Mucosa of rectum (tissue), 2 donors: Measurements from ENCODE around the gene THOC5.

ENCODE experiments used
- H3K27ac ChIP-seq, 2 donors: one replicate each; pipeline ENCODE4 v1.7.0; 2013; ENCODE audit warnings: inconsistent platforms in 2 of 2, low read depth in 2 of 2, low read length in 2 of 2
- H3K27me3 ChIP-seq, 2 donors: one replicate each; pipeline ENCODE4 v1.7.0; 2013; ENCODE audit warnings: low read length in 2 of 2; ENCODE audit not compliant: control insufficient read depth in 2 of 2, insufficient read depth in 2 of 2
- H3K36me3 ChIP-seq, 2 donors: one replicate each; pipeline ENCODE4 v1.7.0; 2013; ENCODE audit warnings: low read length in 2 of 2; ENCODE audit not compliant: control insufficient read depth in 2 of 2, insufficient read depth in 2 of 2
- H3K4me1 ChIP-seq, 2 donors: one replicate each; pipeline ENCODE4 v1.7.0; 2013; ENCODE audit warnings: low read length in 2 of 2, mild to moderate bottlenecking in 1 of 2; ENCODE audit not compliant: control insufficient read depth in 2 of 2, insufficient read depth in 2 of 2
- H3K4me3 ChIP-seq, 2 donors: one replicate each; pipeline ENCODE4 v1.7.0; 2013; ENCODE audit warnings: low read length in 2 of 2
- H3K9ac ChIP-seq, 2 donors: one replicate each; pipeline ENCODE4 v1.7.0; 2013; ENCODE audit warnings: low read length in 2 of 2, low read depth in 1 of 2, mild to moderate bottlenecking in 1 of 2
- H3K9me3 ChIP-seq, 2 donors: one replicate each; pipeline ENCODE4 v1.7.0; 2013; ENCODE audit warnings: low read length in 2 of 2; ENCODE audit not compliant: control insufficient read depth in 2 of 2
- donor health status: healthy.
- donor health status: Normal muscosa, but diverticular disease.

The THOC5 gene

DNA sequence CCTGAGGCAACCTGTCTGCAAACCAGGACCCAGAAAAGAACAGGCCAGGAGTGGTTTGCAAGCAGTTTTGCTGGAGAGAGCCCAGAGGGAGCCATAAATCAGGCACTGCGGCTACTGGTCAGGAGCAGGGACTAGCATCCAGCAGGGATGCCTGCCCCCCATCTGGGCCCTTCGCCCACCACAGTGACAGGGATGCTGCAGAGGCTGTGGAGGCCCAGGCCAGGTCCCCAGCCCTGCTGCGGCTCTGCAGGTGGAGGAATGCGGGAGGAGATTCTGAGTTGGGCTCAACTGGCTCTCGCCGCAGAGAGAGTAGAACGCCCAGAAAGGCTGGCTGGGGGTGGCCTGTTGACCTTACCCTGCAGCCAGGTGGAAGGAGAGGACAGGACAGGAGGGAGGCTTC, 89.9 kb downstream of the THOC5 start:
- Histone ChIP-seq H3K4me1 (no peaks in the 10 kb centered on the region), H3K27me3 (peaks cover 4% of the 10 kb centered on the region in 2 donors), H3K9ac (no peak overlapping the region), H3K27ac (no peak overlapping the region), H3K9me3 (no peaks in the 10 kb centered on the region), H3K36me3 (no peaks in the 10 kb centered on the region), H3K4me3 (no peak overlapping the region)

GRCh38 chr22:29461263-29461662, 92.3 kb downstream of the THOC5 start:
- H3K27me3 ChIP-seq, result no peaks in the 10 kb centered on the region
- no peak overlapping the region for H3K27ac ChIP-seq
- H3K9ac ChIP-seq, result no peak overlapping the region
- no peaks in the 10 kb centered on the region for H3K9me3 ChIP-seq
- no peaks in the 10 kb centered on the region for H3K4me1 ChIP-seq
- no peak overlapping the region for H3K4me3 ChIP-seq
- no peaks in the 10 kb centered on the region for H3K36me3 ChIP-seq

DNA sequence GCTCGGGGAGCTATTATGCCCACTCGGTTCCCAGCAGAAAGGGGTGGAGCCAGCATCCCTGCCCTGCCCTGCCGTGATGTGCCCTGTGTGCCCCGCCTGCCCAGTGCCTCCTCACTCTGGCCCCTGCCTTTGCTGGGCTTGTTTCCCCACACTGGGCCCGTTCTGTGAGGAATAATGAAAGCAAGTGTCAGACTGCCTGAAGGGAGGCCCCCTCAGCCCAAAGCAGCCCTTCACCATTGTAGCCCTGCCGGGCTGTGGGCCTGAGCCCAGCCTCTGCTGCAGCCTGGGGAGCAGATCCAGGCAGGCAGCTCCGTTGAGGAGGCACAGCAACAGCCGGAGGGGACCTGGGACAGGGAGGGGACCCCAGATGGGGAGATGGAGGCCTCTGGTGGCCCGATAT, 93.8 kb downstream of the THOC5 start:
- no peaks in the 10 kb centered on the region for H3K9me3 ChIP-seq
- no peak overlapping the region for H3K4me3 ChIP-seq
- no peaks in the 10 kb centered on the region for H3K27me3 ChIP-seq
- no peaks in the 10 kb centered on the region for H3K36me3 ChIP-seq
- no peaks in the 10 kb centered on the region for H3K4me1 ChIP-seq
- no peak overlapping the region for H3K27ac ChIP-seq
- no peak overlapping the region for H3K9ac ChIP-seq

DNA sequence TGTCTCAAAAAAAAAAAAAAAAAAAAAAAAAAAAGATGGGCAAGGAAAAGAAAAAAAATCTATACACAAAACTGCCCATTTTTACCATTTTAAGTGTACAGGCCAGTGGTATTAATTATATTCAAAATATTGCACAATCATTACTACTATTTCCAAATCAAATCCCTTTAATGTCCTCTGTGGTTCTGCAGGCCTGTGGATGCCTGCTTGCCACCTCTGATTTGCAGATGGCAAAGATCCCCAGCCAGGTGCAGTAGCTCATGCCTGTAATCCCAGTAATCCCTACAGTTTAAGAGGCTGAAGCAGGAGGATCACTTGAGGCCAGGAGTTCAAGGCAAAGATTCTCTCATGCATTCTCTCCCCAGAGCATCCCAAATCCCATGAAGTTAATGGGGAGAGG, 95.0 kb downstream of the THOC5 start:
- no peaks in the 10 kb centered on the region for H3K27me3 ChIP-seq
- no peaks in the 10 kb centered on the region for H3K4me1 ChIP-seq
- no peak overlapping the region for H3K27ac ChIP-seq
- no peak overlapping the region for H3K4me3 ChIP-seq
- H3K9ac ChIP-seq, result no peak overlapping the region
- no peaks in the 10 kb centered on the region for H3K36me3 ChIP-seq
- no peaks in the 10 kb centered on the region for H3K9me3 ChIP-seq

DNA sequence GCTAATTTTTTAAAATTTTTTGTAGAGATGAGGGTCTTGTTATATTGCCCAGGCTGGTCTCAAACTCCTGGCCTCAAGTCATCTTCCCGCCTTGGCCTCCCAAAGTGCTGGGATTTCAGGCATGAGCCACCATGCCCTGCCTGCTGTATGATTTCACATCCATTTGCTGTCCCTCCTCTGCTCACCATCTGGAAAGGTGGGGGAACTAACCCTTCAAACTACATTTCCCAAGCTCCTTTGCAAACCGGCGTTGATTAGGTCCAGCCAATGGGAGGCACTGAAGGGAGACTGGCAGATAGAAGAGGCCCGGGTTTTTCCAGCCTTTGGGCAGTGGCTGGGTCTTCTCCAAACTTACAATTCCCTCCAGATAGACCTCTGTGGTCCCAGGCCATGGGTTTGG, 95.8 kb downstream of the THOC5 start:
- Histone ChIP-seq H3K27me3 (no peaks in the 10 kb centered on the region), H3K4me3 (no peak overlapping the region), H3K4me1 (no peaks in the 10 kb centered on the region), H3K9me3 (no peaks in the 10 kb centered on the region), H3K9ac (no peak overlapping the region), H3K27ac (no peak overlapping the region), H3K36me3 (no peaks in the 10 kb centered on the region)

DNA sequence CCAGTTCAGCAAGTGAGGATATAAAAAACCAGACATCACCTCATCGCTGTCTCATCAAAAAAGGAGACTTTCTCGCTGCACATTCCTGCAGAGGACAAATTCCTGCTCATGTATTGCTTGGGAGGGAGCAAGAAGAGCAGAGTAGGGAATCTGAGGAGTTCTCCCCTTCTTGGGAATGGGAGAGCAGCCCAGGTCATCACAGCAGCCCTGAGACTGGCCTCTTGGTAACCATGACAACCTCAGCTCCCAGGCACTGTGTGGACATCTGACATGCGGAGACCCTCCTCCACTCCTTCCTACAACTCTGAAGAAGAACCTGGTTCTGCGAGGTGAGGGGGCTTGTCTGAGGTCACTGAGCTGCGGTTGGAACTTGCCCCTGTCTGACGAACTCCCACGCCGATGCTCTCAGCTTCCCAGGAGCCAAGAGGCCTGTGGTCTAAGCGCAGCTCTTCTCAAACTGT, 97.3 kb downstream of the THOC5 start:
- Histone ChIP-seq H3K4me1 (no peaks in the 10 kb centered on the region), H3K4me3 (no peak overlapping the region), H3K9me3 (no peaks in the 10 kb centered on the region), H3K9ac (no peak overlapping the region), H3K27me3 (no peaks in the 10 kb centered on the region), H3K36me3 (no peaks in the 10 kb centered on the region), H3K27ac (no peak overlapping the region)
